ENCODE results near the gene COL20A1. TPM values are rescaled to one million over a fixed set of nuclear protein-coding genes. Genes with fewer than 3 reads are reported as not detected.

Gene COL20A1
- total RNA-seq, 1 donor = not detected

DNA sequence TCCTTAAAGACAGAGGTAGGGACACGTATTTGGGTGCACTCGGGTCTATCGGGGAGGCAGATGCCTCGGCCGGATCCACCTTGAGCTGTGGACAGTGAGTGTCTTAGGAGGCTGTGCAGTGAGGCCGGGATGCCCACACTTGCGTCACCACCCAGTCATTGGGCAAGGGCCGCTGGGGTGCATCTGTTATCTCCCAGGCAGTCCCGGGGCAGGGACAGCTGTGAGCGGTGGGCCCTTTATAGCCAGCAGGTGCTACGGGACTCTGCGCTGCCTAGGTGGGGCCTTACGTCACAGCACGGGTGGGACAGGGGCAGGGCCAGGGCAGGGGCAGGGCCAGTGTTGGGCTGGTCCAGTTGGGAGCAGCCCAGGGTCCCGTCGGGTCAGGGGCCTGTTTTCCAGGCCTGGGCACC is 689 bp upstream of the COL20A1 start:
- no peak overlapping the region for H3K4me3 ChIP-seq (ENCODE audit: low read depth, low read length)
- TF ChIP-seq CTCF (IDR thresholded peaks at IDR 0.05; ENCODE audit: insufficient read depth, low read length) = no peak
- no peak for DNase-seq (ENCODE audit: low read depth)

DNA sequence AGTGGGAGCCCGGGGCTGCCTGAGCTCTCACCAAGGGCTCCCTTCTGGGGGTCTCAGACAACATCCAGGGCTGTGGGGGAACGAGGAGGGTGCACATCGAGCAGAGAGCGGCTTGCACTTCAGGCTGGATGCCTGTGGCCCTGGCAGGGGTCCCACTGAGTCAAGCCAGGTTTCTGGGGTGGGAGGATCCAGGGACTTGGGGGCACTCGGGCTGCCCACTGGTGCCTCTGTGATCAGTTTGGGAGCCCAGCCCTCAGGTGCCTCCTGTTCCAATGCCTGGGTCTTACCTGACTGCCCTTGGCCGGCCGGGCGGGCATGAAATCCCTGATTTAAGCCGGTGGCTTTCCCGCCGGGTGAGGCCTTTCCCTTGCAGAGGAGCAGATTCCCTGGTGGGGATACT is 470 bp downstream of the COL20A1 start:
- TF ChIP-seq CTCF (IDR thresholded peaks at IDR 0.05; ENCODE audit: insufficient read depth, low read length) = no peak
- no peak for DNase-seq (ENCODE audit: low read depth)
- H3K4me3 ChIP-seq (ENCODE audit: low read depth, low read length) = no peak overlapping the region

DNA sequence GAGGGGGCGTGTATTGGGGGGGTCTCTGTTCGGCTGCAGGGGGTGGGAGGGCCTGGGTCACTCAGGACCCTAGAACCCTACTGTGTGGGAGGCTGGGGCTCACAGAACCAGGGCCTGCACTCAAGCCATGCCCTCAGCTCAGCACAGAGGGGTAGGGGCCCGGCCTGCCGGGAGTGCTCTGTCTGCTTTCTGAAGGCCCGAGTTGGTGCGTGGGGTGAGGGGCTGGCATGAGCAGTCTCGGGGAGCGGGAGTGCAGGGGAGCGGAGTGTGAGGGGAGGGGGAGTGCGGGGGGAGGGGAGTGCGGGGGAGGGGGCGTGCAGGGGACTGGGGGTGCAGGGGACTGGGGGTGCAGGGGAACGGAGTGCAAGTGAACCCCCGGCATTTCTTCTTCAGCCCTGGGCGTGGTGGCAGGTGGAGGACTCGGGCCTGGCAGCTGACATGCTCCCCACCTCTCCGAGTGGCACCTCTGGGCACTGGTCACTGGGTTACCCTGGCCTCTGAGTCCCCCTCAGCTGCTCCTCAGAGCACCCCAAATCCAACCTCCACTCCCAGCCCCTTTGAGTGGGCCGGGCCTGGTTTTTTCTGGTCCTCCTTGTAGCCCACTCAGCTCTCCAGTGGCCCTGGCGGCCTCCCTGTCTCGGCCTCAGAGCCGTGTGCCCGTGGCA is 1.0 kb downstream of the COL20A1 start:
- no peak for TF ChIP-seq CTCF (IDR thresholded peaks at IDR 0.05; ENCODE audit: insufficient read depth, low read length)
- no peak overlapping the region for H3K4me3 ChIP-seq (ENCODE audit: low read depth, low read length)
- DNase-seq (ENCODE audit: low read depth) = no peak

DNA sequence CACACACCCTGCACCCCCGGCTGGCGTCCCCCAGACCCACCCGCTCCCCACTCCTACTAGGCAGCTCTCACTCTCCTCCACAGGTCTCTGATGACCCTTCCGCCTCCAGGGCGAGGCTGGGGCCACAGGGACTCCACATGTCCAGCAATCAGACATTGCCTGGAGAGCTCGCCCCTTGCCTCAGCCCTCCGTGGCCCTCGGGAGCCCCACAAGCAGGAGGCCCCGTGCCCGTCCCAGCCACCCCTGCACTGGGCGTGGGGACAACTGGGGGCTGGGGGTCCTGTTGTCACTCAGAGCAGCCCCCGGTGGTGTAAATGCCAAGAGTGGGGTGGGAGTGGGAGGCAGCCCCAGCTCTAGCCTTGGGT is 1.5 kb downstream of the COL20A1 start:
- no peak for DNase-seq (ENCODE audit: low read depth)
- no peak overlapping the region for H3K4me3 ChIP-seq (ENCODE audit: low read depth, low read length)
- TF ChIP-seq CTCF (IDR thresholded peaks at IDR 0.05; ENCODE audit: insufficient read depth, low read length) = no peak

DNA sequence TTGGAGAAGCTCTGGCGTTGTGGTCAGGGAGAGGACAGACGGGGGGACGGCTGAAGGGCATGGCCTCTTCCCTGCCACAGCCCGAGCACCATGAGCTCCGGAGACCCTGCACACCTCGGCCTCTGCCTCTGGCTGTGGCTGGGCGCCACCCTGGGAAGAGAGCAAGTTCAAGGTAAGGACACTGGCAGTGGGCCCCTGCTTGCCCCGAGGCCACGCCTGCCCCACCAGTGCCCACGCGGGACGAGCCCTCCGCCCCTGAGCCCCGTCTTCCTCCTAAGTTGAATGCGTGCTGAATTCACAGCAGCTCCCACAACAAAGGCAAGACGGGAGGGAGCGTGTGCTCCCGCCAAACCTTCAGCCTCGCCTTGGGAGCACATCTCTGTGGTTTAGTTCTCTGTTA is 2.0 kb downstream of the COL20A1 start:
- TF ChIP-seq CTCF (IDR thresholded peaks at IDR 0.05; ENCODE audit: insufficient read depth, low read length) = no peak
- no peak for DNase-seq (ENCODE audit: low read depth)
- no peak overlapping the region for H3K4me3 ChIP-seq (ENCODE audit: low read depth, low read length)

DNA sequence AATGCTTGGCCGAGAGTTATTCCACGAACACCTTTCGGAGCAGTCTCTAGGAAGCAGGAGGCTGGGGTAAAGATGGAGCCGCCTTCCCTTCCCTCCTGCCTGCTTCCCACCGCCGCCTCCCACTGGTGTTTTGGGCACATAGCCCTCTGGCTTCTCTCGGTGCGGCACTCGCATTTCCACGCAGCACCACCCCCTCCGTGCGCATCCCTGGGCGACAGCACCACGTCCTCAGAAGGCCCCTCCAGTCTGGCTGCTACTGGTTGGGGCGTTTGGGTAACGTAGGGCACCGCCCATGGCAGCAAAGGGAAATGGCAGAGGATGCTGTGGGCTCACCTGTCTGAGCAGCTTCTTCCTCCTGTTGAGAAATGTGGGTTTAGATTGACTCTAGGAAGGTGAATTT is 2.4 kb downstream of the COL20A1 start:
- H3K4me3 ChIP-seq (ENCODE audit: low read depth, low read length) = no peak overlapping the region
- DNase-seq (ENCODE audit: low read depth) = no peak
- TF ChIP-seq CTCF (IDR thresholded peaks at IDR 0.05; ENCODE audit: insufficient read depth, low read length) = no peak

- no peak overlapping the region for H3K4me3 ChIP-seq (ENCODE audit: low read depth, low read length)
- TF ChIP-seq CTCF (IDR thresholded peaks at IDR 0.05; ENCODE audit: insufficient read depth, low read length) = no peak
- no peak for DNase-seq (ENCODE audit: low read depth)
Observed at GRCh38 chr20:63295846-63296245, 2.9 kb downstream of the COL20A1 start.
